CD14-positive monocyte (primary cell): ENCODE data around the gene S100A16. TPM values are rescaled to one million over a fixed set of nuclear protein-coding genes. Genes with fewer than 3 reads are reported as not detected.

ENCODE experiments used
- DNase-seq, 3 donors: peaks; one replicate each; pipeline ENCODE4 v3.0.0-alpha.2; 2011 to 2022
- H2AFZ ChIP-seq: 2 replicates; pipeline ENCODE4 v1.6.0; 2012; ENCODE audit warnings: mild to moderate bottlenecking, low read depth, low read length, inconsistent platforms; ENCODE audit not compliant: insufficient read depth, poor library complexity, severe bottlenecking
- H3K27ac ChIP-seq, 2 donors: 1 replicate in 1 of 2; 2 replicates in 1 of 2; pipeline ENCODE4 v1.5.1; 2012 to 2013; ENCODE audit warnings: low read length in 2 of 2, control low read depth in 1 of 2, inconsistent platforms in 1 of 2, low read depth in 1 of 2, mild to moderate bottlenecking in 1 of 2
- H3K27me3 ChIP-seq, 2 donors: one replicate each; pipeline versions ENCODE4 v1.6.0 to v1.6.1; 2011 to 2013; ENCODE audit warnings: low read length in 2 of 2; ENCODE audit not compliant: control insufficient read depth in 2 of 2, insufficient read depth in 2 of 2
- H3K36me3 ChIP-seq, 2 donors: replicated peaks in 1 of 2; 1 replicate in 1 of 2; 2 replicates in 1 of 2; pipeline versions ENCODE4 v1.5.1 to v1.6.1; 2012 to 2013; ENCODE audit warnings: low read length in 2 of 2, control low read depth in 1 of 2, inconsistent platforms in 1 of 2, mild to moderate bottlenecking in 1 of 2; ENCODE audit not compliant: insufficient read depth in 2 of 2, control insufficient read depth in 1 of 2
- H3K4me1 ChIP-seq, 2 donors: 1 replicate in 1 of 2; 2 replicates in 1 of 2; pipeline versions ENCODE4 v1.5.1 to v1.6.1; 2012 to 2013; ENCODE audit warnings: low read length in 2 of 2, control low read depth in 1 of 2, inconsistent platforms in 1 of 2, mild to moderate bottlenecking in 1 of 2, moderate library complexity in 1 of 2; ENCODE audit not compliant: insufficient read depth in 2 of 2, control insufficient read depth in 1 of 2
- H3K4me2 ChIP-seq: replicated peaks from 2 replicates; pipeline ENCODE3; 2012; ENCODE audit warnings: low read length, moderate library complexity, mild to moderate bottlenecking; ENCODE audit not compliant: poor library complexity, severe bottlenecking; ENCODE audit errors: extremely low read depth
- H3K4me3 ChIP-seq, 3 experiments: fragments of 200-600 bp in 1 of 3; sonication (generic) in 1 of 3; replicated peaks in 1 of 3; 1 replicate in 2 of 3; 2 replicates in 1 of 3; pipeline ENCODE4 v1.5.1; 2011 to 2013; ENCODE audit warnings: low read length in 3 of 3, mild to moderate bottlenecking in 3 of 3, control low read depth in 2 of 3, low read depth in 2 of 3, inconsistent platforms in 1 of 3, moderate library complexity in 1 of 3
- H3K79me2 ChIP-seq: 2 replicates; pipeline ENCODE4 v1.6.0; 2012; ENCODE audit warnings: mild to moderate bottlenecking, control low read depth, inconsistent platforms, low read length, moderate library complexity; ENCODE audit not compliant: insufficient read depth
- H3K9ac ChIP-seq: 2 replicates; pipeline ENCODE4 v1.6.0; 2017; ENCODE audit warnings: low read length, mild to moderate bottlenecking; ENCODE audit not compliant: insufficient read depth, poor library complexity, severe bottlenecking
- H3K9me3 ChIP-seq, 2 donors: replicated peaks in 1 of 2; 1 replicate in 1 of 2; 2 replicates in 1 of 2; pipeline versions ENCODE4 v1.5.1 to v1.6.1; 2012 to 2013; ENCODE audit warnings: low read length in 2 of 2, control low read depth in 1 of 2; ENCODE audit not compliant: control insufficient read depth in 1 of 2, insufficient read depth in 1 of 2
- H4K20me1 ChIP-seq: 2 replicates; pipeline ENCODE4 v1.6.0; 2012; ENCODE audit warnings: mild to moderate bottlenecking, low read length, control low read depth, moderate library complexity; ENCODE audit not compliant: insufficient read depth
- H3K27ac Mint-ChIP-seq, 7 donors: one replicate each; pipeline ENCODE4 v1.8.0; 2020; ENCODE audit warnings: mild to moderate bottlenecking in 7 of 7, mixed read lengths in 7 of 7, moderate library complexity in 6 of 7, inconsistent platforms in 2 of 7
- H3K27me3 Mint-ChIP-seq, 3 donors: one replicate each; pipeline ENCODE4 v1.8.0; 2021 to 2022; ENCODE audit warnings: low read depth in 3 of 3, mild to moderate bottlenecking in 3 of 3, mixed read lengths in 3 of 3, moderate library complexity in 3 of 3, inconsistent platforms in 1 of 3
- H3K36me3 Mint-ChIP-seq, 2 donors: one replicate each; pipeline ENCODE4 v1.8.0; 2020; ENCODE audit warnings: mixed read lengths in 2 of 2, inconsistent platforms in 1 of 2, mild to moderate bottlenecking in 1 of 2
- H3K4me1 Mint-ChIP-seq: one replicate; pipeline ENCODE4 v1.8.0; 2020; ENCODE audit warnings: mild to moderate bottlenecking, mixed read lengths
- H3K4me3 Mint-ChIP-seq, 2 donors: one replicate each; pipeline ENCODE4 v1.8.0; 2020; ENCODE audit warnings: mild to moderate bottlenecking in 2 of 2, mixed read lengths in 2 of 2, moderate library complexity in 1 of 2
- H3K9me3 Mint-ChIP-seq, 7 donors: one replicate each; pipeline ENCODE4 v1.8.0; 2020 to 2022; ENCODE audit warnings: mixed read lengths in 7 of 7, mild to moderate bottlenecking in 6 of 7, moderate library complexity in 6 of 7, inconsistent platforms in 2 of 7
- CTCF ChIP-seq: fragments of 200-600 bp; IDR thresholded peaks from one replicate; pipeline ENCODE4 v1.8.0; 2022; ENCODE audit warnings: antibody characterized with exemption, mild to moderate bottlenecking
- WGBS: methylation state at CpG from one replicate; pipeline ENCODE4 v1.1.5; 2013; ENCODE audit warnings: missing lambda C conversion rate; ENCODE audit not compliant: insufficient coverage; 5-methylcytosine and 5-hydroxymethylcytosine counted together
- intact Hi-C, 2 donors: fragments of 100-400 bp; cut with micrococcal nuclease; formaldehyde crosslinking; loops; one replicate each; pipeline versions ENCODE4 v1.15.0 to v1.15.1; 2023
- polyA plus RNA-seq, 3 donors: library from polyadenylated mRNA; depleted of rRNA in 1 of 3; unstranded in 2 of 3; stranded (reverse) in 1 of 3; fragments of 300-500 nt in 2 of 3; fragments of >200 nt in 1 of 3; fragmentation: Illumina TruSeq in 2 of 3; gene quantifications; 1 replicate in 2 of 3; 2 replicates in 1 of 3; pipeline ENCODE4 v1.2.3, GENCODE V29; 2012 to 2021

S100A16 gene
- polyA plus RNA-seq, 3 donors, result not detected

GRCh38 chr1:153587314-153587713 lies 25.6 kb downstream of the S100A16 start:
- Histone ChIP-seq H3K36me3 (no peaks in the 10 kb centered on the region), H2AFZ (no peak overlapping the region), H3K27ac (no peak overlapping the region), H3K9ac (no peak overlapping the region), H3K27me3 (no peaks in the 10 kb centered on the region), H3K79me2 (no peaks in the 10 kb centered on the region), H3K4me3 (no peak overlapping the region), H3K9me3 (no peaks in the 10 kb centered on the region), H3K4me2 (no peak overlapping the region), H4K20me1 (no peaks in the 10 kb centered on the region), H3K4me1 (no peaks in the 10 kb centered on the region)
- DNase-seq, result no peak
- peaks cover 0 to 3% (median 0%) of the 10 kb centered on the region in 7 donors for H3K9me3 Mint-ChIP-seq
- peaks cover 4% of the 10 kb centered on the region for H3K4me1 Mint-ChIP-seq
- no peak overlapping the region for H3K27ac Mint-ChIP-seq
- no peak overlapping the region for H3K4me3 Mint-ChIP-seq
- TF ChIP-seq CTCF, result no peak
- WGBS, result no CpG with 5 or more reads among the region's 5 CpGs
- intact Hi-C loops, result no loop called here
- no peaks in the 10 kb centered on the region for H3K36me3 Mint-ChIP-seq
- H3K27me3 Mint-ChIP-seq, result peaks cover 4 to 11% (median 4%) of the 10 kb centered on the region in 3 donors

DNA sequence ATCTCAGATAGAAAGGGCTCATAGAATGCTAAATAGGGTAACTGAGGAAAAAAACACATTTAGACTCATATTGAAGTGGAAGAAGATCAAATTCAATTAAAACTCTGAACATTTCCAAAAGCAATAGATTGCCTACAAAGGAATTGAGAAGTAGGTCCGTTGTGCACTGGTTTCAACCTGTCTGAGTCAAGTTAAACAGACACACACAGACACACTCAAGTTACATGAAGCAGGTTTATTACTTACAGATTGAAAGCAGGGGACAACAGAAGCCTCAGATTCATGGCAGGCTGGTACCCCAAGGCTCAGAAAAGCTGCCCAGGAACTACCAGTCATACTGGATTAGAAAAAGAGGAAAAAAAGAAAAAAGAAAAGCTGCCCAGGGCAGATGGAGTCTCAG lies 26.6 kb downstream of the S100A16 start:
- Mint-ChIP-seq H3K4me3 (no peak overlapping the region), H3K36me3 (no peaks in the 10 kb centered on the region), H3K27ac (peak overlapping the region in 1 of 7 donors; percentile 52), H3K4me1 (peaks cover 4% of the 10 kb centered on the region), H3K9me3 (peaks cover 0 to 3% (median 0%) of the 10 kb centered on the region in 7 donors), H3K27me3 (peaks cover 4 to 11% (median 4%) of the 10 kb centered on the region in 3 donors)
- no peak for DNase-seq
- no peaks in the 10 kb centered on the region for H3K27me3 ChIP-seq
- no peak overlapping the region for H3K4me2 ChIP-seq
- no peaks in the 10 kb centered on the region for H3K79me2 ChIP-seq
- no peak for TF ChIP-seq CTCF
- no peak overlapping the region for H3K4me3 ChIP-seq
- no peak overlapping the region for H3K27ac ChIP-seq
- intact Hi-C loops, result no loop called here
- H3K9me3 ChIP-seq, result no peaks in the 10 kb centered on the region
- WGBS, result 40% methylated on average over 1 of the region's 1 CpG
- H3K9ac ChIP-seq, result no peak overlapping the region
- no peaks in the 10 kb centered on the region for H3K36me3 ChIP-seq
- no peaks in the 10 kb centered on the region for H3K4me1 ChIP-seq
- no peaks in the 10 kb centered on the region for H4K20me1 ChIP-seq
- no peak overlapping the region for H2AFZ ChIP-seq
